ENCODE results near the gene C2CD4C. TPM values are rescaled to one million over a fixed set of nuclear protein-coding genes. Genes with fewer than 3 reads are reported as not detected.

C2CD4C gene
- polyA plus RNA-seq, 4 donors = 0.27 to 3.1 (median 0.80) TPM; not detected in 1

DNA sequence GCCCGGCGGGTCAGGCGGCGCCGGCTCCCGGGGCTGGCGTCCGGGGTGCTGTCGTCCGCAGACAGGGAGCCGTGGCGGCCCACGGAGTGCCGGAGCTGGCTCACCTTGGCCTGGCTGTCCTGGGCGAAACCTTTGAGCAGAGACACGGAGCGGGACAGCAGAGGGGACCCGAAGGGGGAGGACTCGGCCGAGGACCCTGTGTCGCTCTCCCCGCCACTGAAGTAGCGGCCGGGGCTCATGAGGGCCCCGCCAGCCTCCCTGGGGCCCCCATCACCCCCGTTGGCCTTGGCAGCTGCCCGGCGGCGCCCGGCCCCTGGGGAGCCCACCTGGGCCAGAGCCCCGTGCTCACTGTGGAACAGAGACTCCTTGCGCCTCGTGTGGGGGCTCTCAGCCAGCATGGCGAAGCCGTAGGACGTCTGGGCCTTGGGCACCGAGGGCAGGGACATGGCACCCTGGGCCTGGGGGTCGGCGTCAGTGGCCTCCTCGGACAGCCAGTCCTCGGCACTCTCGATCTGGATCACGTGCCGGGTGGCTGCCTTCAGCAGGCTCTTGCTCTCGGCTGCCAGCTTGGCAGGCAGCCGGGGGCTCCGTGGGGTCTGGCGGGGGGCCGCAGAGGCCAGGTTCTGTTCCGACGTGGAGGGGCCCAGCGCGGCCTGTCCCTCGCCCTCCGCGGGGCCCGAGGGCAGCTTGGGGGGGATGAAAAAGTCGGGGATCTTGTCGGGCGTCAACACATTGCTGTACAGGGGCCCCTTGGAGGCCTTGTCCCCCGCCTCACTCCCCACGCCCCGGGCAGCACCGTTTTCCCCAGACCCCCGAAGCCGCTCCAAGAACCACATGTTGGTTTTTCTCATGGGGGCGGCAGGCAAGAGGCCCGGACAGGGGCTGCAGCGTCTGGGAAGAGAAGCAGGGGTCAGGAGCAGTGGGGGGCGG, 1.2 kb downstream of the C2CD4C start:
- Histone ChIP-seq H3K27me3 (ENCODE audit: control insufficient read depth in 3 of 3, insufficient read depth in 3 of 3, low read length in 3 of 3) (peaks cover 7 to 48% (median 15%) of the 10 kb centered on the region in 3 donors), H3K4me1 (ENCODE audit: control insufficient read depth in 3 of 3, insufficient read depth in 2 of 3, low read depth in 1 of 3, low read length in 2 of 3) (peaks cover 0 to 5% (median 0%) of the 10 kb centered on the region in 3 donors), H3K9me3 (ENCODE audit: control insufficient read depth in 2 of 2, insufficient read depth in 1 of 2, low read depth in 1 of 2, low read length in 1 of 2) (peaks cover 0 to 3% of the 10 kb centered on the region in 2 donors), H3K36me3 (ENCODE audit: control insufficient read depth in 3 of 3, insufficient read depth in 2 of 3, low read depth in 1 of 3, low read length in 3 of 3) (no peaks in the 10 kb centered on the region), H3K4me3 (ENCODE audit: low read depth in 1 of 3, low read length in 3 of 3) (no peak overlapping the region), H3K27ac (ENCODE audit: low read depth in 1 of 3, low read length in 2 of 3) (no peak overlapping the region)
- no peak for FAIRE-seq
- WGBS, 3 donors = 70 to 73% (median 72%) methylated on average over 45 to 70 of the region's 70 CpGs
- no peak for DNase-seq

DNA sequence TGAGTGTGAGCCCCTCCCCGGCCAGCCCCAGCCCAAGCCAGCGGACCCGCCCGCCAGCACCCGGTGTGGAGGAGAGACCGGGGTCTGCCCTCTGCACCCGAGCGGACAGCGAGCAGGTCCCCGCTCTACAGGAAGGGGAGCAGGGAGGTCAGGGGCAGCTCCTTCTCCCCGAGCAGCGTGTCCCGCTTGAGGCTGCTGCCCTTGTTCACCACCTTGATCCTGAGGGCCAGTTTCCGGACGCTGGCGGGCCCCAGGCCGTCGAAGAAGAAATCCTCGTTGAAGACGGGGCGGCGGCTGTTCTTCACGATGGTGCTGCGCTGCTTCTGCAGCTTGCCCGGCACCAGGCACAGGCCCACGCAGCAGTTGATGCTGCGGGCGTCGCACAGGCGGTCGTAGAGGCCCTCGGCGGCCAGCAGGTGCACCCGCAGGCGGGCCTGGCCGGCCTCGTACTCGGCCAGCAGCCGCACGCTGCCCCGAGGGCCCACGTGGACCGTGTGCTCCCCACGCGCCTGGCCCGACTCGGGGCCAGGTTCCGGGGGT, 1.9 kb downstream of the C2CD4C start:
- H3K27ac ChIP-seq (ENCODE audit: low read depth in 1 of 3, low read length in 2 of 3) = no peak overlapping the region
- WGBS, 3 donors = 60 to 84% (median 70%) methylated on average over 48 of the region's 48 CpGs
- H3K36me3 ChIP-seq (ENCODE audit: control insufficient read depth in 3 of 3, insufficient read depth in 2 of 3, low read depth in 1 of 3, low read length in 3 of 3) = no peaks in the 10 kb centered on the region
- DNase-seq (no peak), FAIRE-seq (no peak)
- H3K27me3 ChIP-seq (ENCODE audit: control insufficient read depth in 3 of 3, insufficient read depth in 3 of 3, low read length in 3 of 3) = peaks cover 7 to 41% (median 14%) of the 10 kb centered on the region in 3 donors
- H3K4me1 ChIP-seq (ENCODE audit: control insufficient read depth in 3 of 3, insufficient read depth in 2 of 3, low read depth in 1 of 3, low read length in 2 of 3) = peaks cover 0 to 5% (median 0%) of the 10 kb centered on the region in 3 donors
- no peak overlapping the region for H3K4me3 ChIP-seq (ENCODE audit: low read depth in 1 of 3, low read length in 3 of 3)
- H3K9me3 ChIP-seq (ENCODE audit: control insufficient read depth in 2 of 2, insufficient read depth in 1 of 2, low read depth in 1 of 2, low read length in 1 of 2) = peaks cover 0 to 3% of the 10 kb centered on the region in 2 donors

DNA sequence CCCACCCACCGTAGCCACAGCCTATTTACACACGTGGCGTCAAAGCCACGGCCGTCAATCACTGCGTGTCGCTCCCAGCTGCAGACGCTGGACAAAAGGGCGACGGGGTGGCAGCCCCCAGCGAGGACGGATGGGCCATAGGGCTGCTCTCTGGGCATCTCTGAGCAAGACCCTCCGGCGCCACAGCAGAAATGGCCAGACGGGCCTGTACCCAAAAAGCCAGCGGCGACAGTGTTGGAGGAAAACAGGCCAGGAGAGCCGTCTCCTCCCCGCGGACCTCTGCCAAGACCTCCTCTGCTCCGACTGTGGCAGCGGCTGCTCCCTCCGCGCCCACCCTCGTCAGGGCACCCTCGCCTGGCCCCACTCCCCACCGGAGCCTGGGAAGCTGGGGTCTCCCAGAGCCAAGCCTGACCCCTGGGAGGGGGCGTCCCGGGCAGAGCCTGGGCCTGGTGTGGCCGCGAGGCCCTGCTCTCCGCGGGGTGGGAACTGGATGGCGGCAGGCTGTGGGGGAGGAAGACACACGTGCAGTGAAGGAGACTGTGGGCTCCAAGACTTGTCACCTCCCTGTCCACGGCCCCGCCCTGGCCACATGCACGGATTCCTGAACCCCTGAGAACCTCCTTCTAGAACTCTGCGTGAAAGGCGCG, 2.7 kb downstream of the C2CD4C start:
- no peaks in the 10 kb centered on the region for H3K36me3 ChIP-seq (ENCODE audit: control insufficient read depth in 3 of 3, insufficient read depth in 2 of 3, low read depth in 1 of 3, low read length in 3 of 3)
- no peak overlapping the region for H3K27ac ChIP-seq (ENCODE audit: low read depth in 1 of 3, low read length in 2 of 3)
- FAIRE-seq (no peak), DNase-seq (no peak)
- no peak overlapping the region for H3K4me3 ChIP-seq (ENCODE audit: low read depth in 1 of 3, low read length in 3 of 3)
- 62 to 64% (median 64%) methylated on average over 33 to 41 of the region's 41 CpGs for WGBS, 3 donors
- peaks cover 0 to 3% of the 10 kb centered on the region in 2 donors for H3K9me3 ChIP-seq (ENCODE audit: control insufficient read depth in 2 of 2, insufficient read depth in 1 of 2, low read depth in 1 of 2, low read length in 1 of 2)
- H3K4me1 ChIP-seq (ENCODE audit: control insufficient read depth in 3 of 3, insufficient read depth in 2 of 3, low read depth in 1 of 3, low read length in 2 of 3) = peaks cover 0 to 5% (median 0%) of the 10 kb centered on the region in 3 donors
- H3K27me3 ChIP-seq (ENCODE audit: control insufficient read depth in 3 of 3, insufficient read depth in 3 of 3, low read length in 3 of 3) = peaks cover 7 to 36% (median 14%) of the 10 kb centered on the region in 3 donors

DNA sequence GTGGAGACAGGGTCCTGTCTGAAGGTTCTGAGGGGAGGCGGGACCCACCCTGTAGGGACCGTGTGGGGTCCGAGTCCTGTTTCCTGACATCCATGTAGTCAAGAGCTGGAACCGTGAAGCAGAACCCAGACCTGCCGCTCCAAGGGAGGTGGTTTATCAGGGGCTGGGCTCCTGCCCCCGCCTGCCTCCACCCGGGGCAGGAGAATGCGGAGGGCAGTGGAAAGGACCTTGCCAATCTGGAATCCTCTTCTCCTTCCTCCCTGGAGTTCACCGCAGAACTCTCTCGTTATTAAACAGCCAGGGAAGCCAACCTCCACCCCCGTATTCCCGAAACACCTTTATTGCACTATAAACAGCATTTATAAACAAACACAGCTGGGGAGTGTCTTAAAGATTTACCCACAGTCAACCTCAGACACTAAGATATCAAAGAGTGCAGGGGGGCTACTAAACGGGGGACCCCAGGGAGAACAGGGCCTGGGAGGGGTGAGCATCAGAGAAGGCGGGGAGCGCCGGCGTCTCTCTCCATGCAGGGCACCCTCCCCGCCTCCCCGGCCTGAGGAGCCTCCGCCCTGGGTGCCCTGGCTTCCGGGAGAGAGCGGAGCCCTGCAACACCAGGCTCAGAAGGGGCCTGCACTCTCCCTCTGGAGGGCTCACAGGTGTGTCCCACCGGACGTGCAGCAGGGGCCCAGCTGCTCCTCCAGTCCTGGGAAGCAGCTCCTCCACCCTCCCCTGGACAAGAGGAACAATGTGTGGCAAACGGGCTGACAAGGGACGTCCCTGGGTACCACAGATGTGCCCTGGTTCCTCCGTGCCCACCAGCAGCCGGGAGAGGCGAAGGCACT, 3.6 kb downstream of the C2CD4C start:
- H3K4me1 ChIP-seq (ENCODE audit: control insufficient read depth in 3 of 3, insufficient read depth in 2 of 3, low read depth in 1 of 3, low read length in 2 of 3) = peaks cover 0 to 5% (median 0%) of the 10 kb centered on the region in 3 donors
- H3K27ac ChIP-seq (ENCODE audit: low read depth in 1 of 3, low read length in 2 of 3) = no peak overlapping the region
- H3K36me3 ChIP-seq (ENCODE audit: control insufficient read depth in 3 of 3, insufficient read depth in 2 of 3, low read depth in 1 of 3, low read length in 3 of 3) = no peaks in the 10 kb centered on the region
- no peak overlapping the region for H3K4me3 ChIP-seq (ENCODE audit: low read depth in 1 of 3, low read length in 3 of 3)
- DNase-seq (no peak), FAIRE-seq (no peak)
- WGBS, 3 donors = 2 to 32% (median 21%) methylated on average over 22 to 29 of the region's 29 CpGs
- no peaks in the 10 kb centered on the region for H3K9me3 ChIP-seq (ENCODE audit: control insufficient read depth in 2 of 2, insufficient read depth in 1 of 2, low read depth in 1 of 2, low read length in 1 of 2)
- H3K27me3 ChIP-seq (ENCODE audit: control insufficient read depth in 3 of 3, insufficient read depth in 3 of 3, low read length in 3 of 3) = peaks cover 7 to 33% (median 12%) of the 10 kb centered on the region in 3 donors

DNA sequence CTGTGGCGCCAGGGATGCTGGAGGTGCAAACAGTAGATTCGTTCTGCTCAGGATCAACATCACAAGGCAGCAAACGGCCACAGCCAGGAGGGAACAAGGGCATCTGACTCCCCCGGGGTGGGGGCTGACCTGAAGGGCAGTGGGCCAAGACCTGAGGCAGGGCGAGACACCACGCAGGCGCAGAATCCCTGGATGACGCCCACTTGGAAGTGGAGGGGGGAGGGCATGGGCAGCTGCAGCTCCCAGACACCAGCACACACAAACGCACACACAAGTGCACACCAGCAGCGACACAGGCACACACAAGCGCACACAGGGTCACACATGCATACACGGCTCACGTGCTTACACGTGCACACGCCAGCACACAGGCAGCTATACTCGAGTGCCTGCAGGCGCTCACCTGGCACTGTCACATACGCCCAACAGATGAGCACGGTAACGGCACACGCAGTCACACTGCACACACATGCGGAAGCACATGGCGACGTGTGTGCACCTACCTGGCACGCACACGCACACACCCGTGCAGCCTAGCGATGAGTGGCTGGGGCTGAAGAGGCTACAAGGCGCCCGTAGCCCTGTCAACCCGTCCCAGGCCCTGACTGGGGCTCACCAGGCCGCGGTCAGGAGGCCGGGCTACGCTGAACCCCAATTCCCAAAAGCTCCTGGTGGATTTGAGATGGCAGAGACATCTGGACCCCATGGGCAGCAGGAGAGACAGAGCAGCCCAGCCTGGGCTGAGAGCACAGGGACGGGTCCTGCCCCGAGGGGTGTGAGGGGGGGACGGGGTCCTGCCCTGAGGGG, 5.5 kb downstream of the C2CD4C start:
- Histone ChIP-seq H3K27me3 (ENCODE audit: control insufficient read depth in 3 of 3, insufficient read depth in 3 of 3, low read length in 3 of 3) (peaks cover 8 to 17% (median 9%) of the 10 kb centered on the region in 3 donors), H3K9me3 (ENCODE audit: control insufficient read depth in 2 of 2, insufficient read depth in 1 of 2, low read depth in 1 of 2, low read length in 1 of 2) (no peaks in the 10 kb centered on the region), H3K27ac (ENCODE audit: low read depth in 1 of 3, low read length in 2 of 3) (no peak overlapping the region), H3K36me3 (ENCODE audit: control insufficient read depth in 3 of 3, insufficient read depth in 2 of 3, low read depth in 1 of 3, low read length in 3 of 3) (no peaks in the 10 kb centered on the region), H3K4me3 (ENCODE audit: low read depth in 1 of 3, low read length in 3 of 3) (no peak overlapping the region), H3K4me1 (ENCODE audit: control insufficient read depth in 3 of 3, insufficient read depth in 2 of 3, low read depth in 1 of 3, low read length in 2 of 3) (no peaks in the 10 kb centered on the region)
- 70 to 80% (median 70%) methylated on average over 35 to 38 of the region's 38 CpGs for WGBS, 3 donors
- FAIRE-seq (no peak), DNase-seq (no peak)

DNA sequence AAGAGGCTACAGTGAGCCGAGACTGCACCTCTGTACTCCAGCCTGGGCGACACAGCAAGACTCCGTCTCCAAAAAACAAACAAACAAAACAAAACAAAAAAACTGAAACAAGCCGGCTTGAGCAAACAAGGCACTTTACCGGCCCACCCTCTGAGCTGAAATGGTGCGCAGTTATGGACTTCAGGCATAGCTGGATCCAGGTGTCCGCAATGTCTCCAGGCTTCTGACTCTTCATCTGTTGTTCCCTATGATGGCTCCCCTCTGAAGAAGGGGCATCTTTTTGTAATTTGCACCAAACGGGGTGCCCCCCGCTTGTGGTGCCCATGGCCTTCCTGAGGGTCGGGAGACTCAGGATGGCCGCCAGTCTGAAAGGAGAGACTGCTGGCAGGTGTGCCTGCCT, 6.2 kb downstream of the C2CD4C start:
- H3K36me3 ChIP-seq (ENCODE audit: control insufficient read depth in 3 of 3, insufficient read depth in 2 of 3, low read depth in 1 of 3, low read length in 3 of 3) = no peaks in the 10 kb centered on the region
- no peaks in the 10 kb centered on the region for H3K4me1 ChIP-seq (ENCODE audit: control insufficient read depth in 3 of 3, insufficient read depth in 2 of 3, low read depth in 1 of 3, low read length in 2 of 3)
- H3K9me3 ChIP-seq (ENCODE audit: control insufficient read depth in 2 of 2, insufficient read depth in 1 of 2, low read depth in 1 of 2, low read length in 1 of 2) = no peaks in the 10 kb centered on the region
- H3K27ac ChIP-seq (ENCODE audit: low read depth in 1 of 3, low read length in 2 of 3) = no peak overlapping the region
- DNase-seq (no peak), FAIRE-seq (no peak)
- peaks cover 7 to 13% (median 8%) of the 10 kb centered on the region in 3 donors for H3K27me3 ChIP-seq (ENCODE audit: control insufficient read depth in 3 of 3, insufficient read depth in 3 of 3, low read length in 3 of 3)
- no peak overlapping the region for H3K4me3 ChIP-seq (ENCODE audit: low read depth in 1 of 3, low read length in 3 of 3)
- WGBS, 3 donors = 88 to 92% (median 91%) methylated on average over 11 of the region's 11 CpGs

DNA sequence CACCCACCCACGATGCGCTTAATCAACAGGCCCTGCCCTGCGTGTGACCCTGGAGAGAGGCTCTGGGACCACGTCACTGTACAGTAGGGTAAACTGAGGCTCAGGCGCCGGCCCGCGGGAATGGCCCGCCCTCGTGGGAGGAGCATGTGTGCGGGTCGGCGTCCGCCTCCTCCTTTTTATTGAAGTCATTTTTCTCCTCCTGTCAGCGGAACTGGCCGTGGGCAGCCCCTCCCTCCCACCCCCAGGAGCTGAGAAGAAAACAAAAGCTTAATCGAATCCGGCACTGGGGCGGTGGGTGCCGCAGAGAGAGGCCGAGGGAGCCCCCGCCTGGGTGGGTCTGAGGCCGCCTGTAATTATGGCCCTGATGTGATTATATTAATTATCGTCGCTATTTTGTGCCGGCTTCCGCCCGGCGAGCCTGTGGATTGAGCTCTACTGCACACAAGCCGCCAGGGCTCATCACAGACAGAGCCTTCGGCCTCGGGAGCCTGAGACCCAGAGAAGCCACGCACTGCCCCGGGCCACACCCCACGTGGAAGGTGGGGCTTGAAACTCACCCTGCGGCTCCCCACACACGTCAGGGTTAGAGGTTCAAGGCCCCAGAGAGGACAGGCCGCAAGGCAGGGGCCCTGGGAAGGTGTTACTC, 7.0 kb downstream of the C2CD4C start:
- FAIRE-seq (no peak), DNase-seq (no peak)
- H3K9me3 ChIP-seq (ENCODE audit: control insufficient read depth in 2 of 2, insufficient read depth in 1 of 2, low read depth in 1 of 2, low read length in 1 of 2) = no peaks in the 10 kb centered on the region
- 13 to 28% (median 20%) methylated on average over 32 to 38 of the region's 38 CpGs for WGBS, 3 donors
- H3K4me1 ChIP-seq (ENCODE audit: control insufficient read depth in 3 of 3, insufficient read depth in 2 of 3, low read depth in 1 of 3, low read length in 2 of 3) = no peaks in the 10 kb centered on the region
- H3K36me3 ChIP-seq (ENCODE audit: control insufficient read depth in 3 of 3, insufficient read depth in 2 of 3, low read depth in 1 of 3, low read length in 3 of 3) = no peaks in the 10 kb centered on the region
- H3K4me3 ChIP-seq (ENCODE audit: low read depth in 1 of 3, low read length in 3 of 3) = no peak overlapping the region
- peaks cover 2 to 13% (median 8%) of the 10 kb centered on the region in 3 donors for H3K27me3 ChIP-seq (ENCODE audit: control insufficient read depth in 3 of 3, insufficient read depth in 3 of 3, low read length in 3 of 3)
- H3K27ac ChIP-seq (ENCODE audit: low read depth in 1 of 3, low read length in 2 of 3) = no peak overlapping the region
